Myometrial cell (primary cell): ENCODE data around the gene HRG. TPM values are rescaled to one million over a fixed set of nuclear protein-coding genes. Genes with fewer than 3 reads are reported as not detected.

ENCODE experiments used
- total RNA-seq: library from RNA; depleted of rRNA; stranded (reverse); fragments of >200 nt; gene quantifications from 2 replicates; pipeline ENCODE4 v1.2.3, GENCODE V29; 2015

The HRG gene
- total RNA-seq: not detected in 2 replicates

GRCh38 chr3:186665625-186666188, at the start of gene HRG:
HRG (plus strand) TSS chr3:186666014; CDS start chr3:186666032, 18 bp downstream.

DNA sequence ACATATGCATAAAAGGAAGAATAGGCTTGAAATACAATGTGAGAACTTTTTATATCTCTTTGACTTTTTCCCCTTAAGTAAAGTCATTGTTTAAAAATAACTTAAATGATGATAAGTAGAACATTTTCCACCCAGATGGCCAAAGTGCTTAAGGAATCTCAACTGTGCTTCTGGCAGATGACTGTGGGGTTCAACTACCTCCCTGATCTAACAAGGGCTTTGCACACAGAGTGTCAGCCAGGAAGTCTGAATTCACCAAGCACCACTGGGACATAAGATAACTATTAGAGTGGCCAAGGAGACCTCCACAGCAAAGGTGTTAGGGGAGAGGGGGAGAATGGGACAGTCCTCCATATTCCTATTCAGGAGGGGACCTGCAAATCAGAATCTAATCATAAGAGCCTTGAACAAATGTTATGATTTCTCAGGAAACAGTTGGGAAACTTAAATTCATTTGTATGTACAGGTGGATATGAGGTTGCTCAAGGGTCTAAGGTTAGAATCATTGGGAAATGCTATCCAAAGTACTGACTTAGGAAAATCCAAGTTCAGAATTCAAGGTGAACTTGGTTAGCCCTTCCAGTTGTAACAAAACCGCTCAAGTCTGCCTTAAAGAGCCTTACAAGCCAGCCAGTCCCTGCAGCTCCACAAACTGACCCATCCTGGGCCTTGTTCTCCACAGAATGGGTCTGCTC, 25.9 kb upstream of the HRG start, which contains the start of gene FETUB:
FETUB (plus strand) TSS at position 622 of the 695 bp plus-strand sequence; CDS start at position 684, 62 bp downstream.

GRCh38 chr3:186717039-186717457, 51.2 kb downstream of the HRG start, which contains the start of gene KNG1:
KNG1 (plus strand) TSS chr3:186717359; CDS start chr3:186717543, 184 bp downstream.

Other genes with a start within 250 kb of the HRG start
- not detected in 2 replicates for gene CRYGS, start 121.6 kb upstream of the HRG start, total RNA-seq
- gene TBCCD1, start 98.7 kb upstream of the HRG start, total RNA-seq: 8.4 and 9.0 TPM in 2 replicates
- gene DNAJB11, start 95.3 kb upstream of the HRG start, total RNA-seq: 50.7 and 67.5 TPM in 2 replicates
- gene AHSG, start 53.0 kb upstream of the HRG start, total RNA-seq: not detected in 2 replicates
- gene FETUB, start 25.6 kb upstream of the HRG start, total RNA-seq: not detected in 2 replicates
- not detected in 2 replicates for gene KNG1, start 51.3 kb downstream of the HRG start, total RNA-seq
- gene EIF4A2, start 117.6 kb downstream of the HRG start, total RNA-seq: 225 and 273 TPM in 2 replicates
- 28.3 and 35.6 TPM in 2 replicates for gene RFC4, start 140.5 kb downstream of the HRG start, total RNA-seq
- not detected in 2 replicates for gene ADIPOQ, start 176.7 kb downstream of the HRG start, total RNA-seq